Upper lobe of right lung (tissue), 1 donor: ENCODE measurements around the gene OR1Q1. TPM values are rescaled to one million over a fixed set of nuclear protein-coding genes. Genes with fewer than 3 reads are reported as not detected.

Experiments used
- ATAC-seq: fragments of 200-7000 bp; cut with Tn5 transposase; one replicate; pipeline ENCODE4 v1.9.1; 2020; ENCODE audit warnings: mild to moderate bottlenecking, moderate library complexity
- DNase-seq: peaks from one replicate; pipeline ENCODE4 v3.0.0-alpha.2; 2020
- H3K27ac ChIP-seq: fragments of 200-600 bp; one replicate; pipeline ENCODE4 v1.8.0; 2022
- H3K27me3 ChIP-seq: fragments of 200-600 bp; one replicate; pipeline ENCODE4 v1.8.0; 2022; ENCODE audit warnings: mild to moderate bottlenecking
- H3K36me3 ChIP-seq: fragments of 200-600 bp; one replicate; pipeline ENCODE4 v1.8.0; 2022
- H3K4me1 ChIP-seq: fragments of 200-600 bp; one replicate; pipeline ENCODE4 v1.8.0; 2022
- H3K4me3 ChIP-seq: fragments of 200-600 bp; one replicate; pipeline ENCODE4 v1.8.0; 2022; ENCODE audit warnings: mild to moderate bottlenecking
- H3K9me3 ChIP-seq: fragments of 200-600 bp; one replicate; pipeline ENCODE4 v1.8.0; 2022
- CTCF ChIP-seq: fragments of 200-600 bp; IDR thresholded peaks from one replicate; pipeline ENCODE4 v1.8.0; 2022; ENCODE audit warnings: antibody characterized with exemption
- intact Hi-C: fragments of 100-400 bp; cut with DNase I; formaldehyde crosslinking; loops from one replicate; pipeline ENCODE4 v1.11.0; 2022
- total RNA-seq: library from RNA; stranded (reverse); fragmentation: NEBNext Ultra II Directional; extraction: Animal tissue kit (Norgen Biotek cat#: 25700); gene quantifications from one replicate; pipeline ENCODE4 v1.2.1, GENCODE V29; 2021
- donor health status: DM: no; HTN: yes; CAD: no; lungs with severe emphysema.

OR1Q1 gene
- total RNA-seq, 1 donor from 2014 or later: not detected

- Histone ChIP-seq H3K27ac (no peak within 1 kb of the TSS), H3K4me1 (no peaks in the 10 kb centered on the region), H3K27me3 (no peaks in the 10 kb centered on the region), H3K9me3 (no peaks in the 10 kb centered on the region), H3K36me3 (no peaks in the 10 kb centered on the region), H3K4me3 (no peak within 1 kb of the TSS)
- intact Hi-C loops: no loop called here
- no peak for DNase-seq
- TF ChIP-seq CTCF: no peak
- ATAC-seq: no peak
Measured at GRCh38 chr9:122657527-122657926, 43.0 kb downstream of the OR1Q1 start, which contains the start of gene OR1B1. Gene OR1B1, minus strand, starts transcription at chr9:122657627.

GRCh38 chr9:122661416-122661815 is 46.9 kb downstream of the OR1Q1 start, which contains the start of gene OR1L1:
Gene OR1L1, plus strand, starts transcription at chr9:122661716. Its CDS starts 0 bp downstream, at chr9:122661716.
- intact Hi-C loops: no loop called here
- no peaks in the 10 kb centered on the region for H3K9me3 ChIP-seq
- TF ChIP-seq CTCF: no peak
- no peaks in the 10 kb centered on the region for H3K36me3 ChIP-seq
- DNase-seq (no peak), ATAC-seq (no peak)
- H3K27ac ChIP-seq: no peak within 1 kb of the TSS
- no peak within 1 kb of the TSS for H3K4me3 ChIP-seq
- H3K27me3 ChIP-seq: no peaks in the 10 kb centered on the region
- H3K4me1 ChIP-seq: no peaks in the 10 kb centered on the region

Other genes starting within 250 kb of the OR1Q1 start
- 16.4 TPM for gene PTGS1, start 243.7 kb upstream of the OR1Q1 start, total RNA-seq
- gene OR1J1, start 136.8 kb upstream of the OR1Q1 start, total RNA-seq: not detected
- gene OR1J2, start 103.9 kb upstream of the OR1Q1 start, total RNA-seq: not detected
- not detected for gene OR1J4, start 95.6 kb upstream of the OR1Q1 start, total RNA-seq
- not detected for gene OR1N1, start 87.4 kb upstream of the OR1Q1 start, total RNA-seq
- gene OR1N2, start 61.6 kb upstream of the OR1Q1 start, total RNA-seq: not detected
- not detected for gene OR1L8, start 31.4 kb upstream of the OR1Q1 start, total RNA-seq
- gene OR1B1, start 42.9 kb downstream of the OR1Q1 start, total RNA-seq: not detected
- gene OR1L1, start 47.0 kb downstream of the OR1Q1 start, total RNA-seq: not detected
- gene OR1L3, start 60.4 kb downstream of the OR1Q1 start, total RNA-seq: not detected
- not detected for gene OR1L4, start 109.3 kb downstream of the OR1Q1 start, total RNA-seq
- not detected for gene OR1L6, start 127.6 kb downstream of the OR1Q1 start, total RNA-seq
- gene OR5C1, start 174.2 kb downstream of the OR1Q1 start, total RNA-seq: not detected
- not detected for gene OR1K1, start 185.4 kb downstream of the OR1Q1 start, total RNA-seq
- gene PDCL, start 213.8 kb downstream of the OR1Q1 start, total RNA-seq: 24.2 TPM